ENCODE measurements around the gene NLE1.
A peak's percentile ranks its signal among the peaks of the same experiment; 100 is the strongest.

The NLE1 gene

DNA sequence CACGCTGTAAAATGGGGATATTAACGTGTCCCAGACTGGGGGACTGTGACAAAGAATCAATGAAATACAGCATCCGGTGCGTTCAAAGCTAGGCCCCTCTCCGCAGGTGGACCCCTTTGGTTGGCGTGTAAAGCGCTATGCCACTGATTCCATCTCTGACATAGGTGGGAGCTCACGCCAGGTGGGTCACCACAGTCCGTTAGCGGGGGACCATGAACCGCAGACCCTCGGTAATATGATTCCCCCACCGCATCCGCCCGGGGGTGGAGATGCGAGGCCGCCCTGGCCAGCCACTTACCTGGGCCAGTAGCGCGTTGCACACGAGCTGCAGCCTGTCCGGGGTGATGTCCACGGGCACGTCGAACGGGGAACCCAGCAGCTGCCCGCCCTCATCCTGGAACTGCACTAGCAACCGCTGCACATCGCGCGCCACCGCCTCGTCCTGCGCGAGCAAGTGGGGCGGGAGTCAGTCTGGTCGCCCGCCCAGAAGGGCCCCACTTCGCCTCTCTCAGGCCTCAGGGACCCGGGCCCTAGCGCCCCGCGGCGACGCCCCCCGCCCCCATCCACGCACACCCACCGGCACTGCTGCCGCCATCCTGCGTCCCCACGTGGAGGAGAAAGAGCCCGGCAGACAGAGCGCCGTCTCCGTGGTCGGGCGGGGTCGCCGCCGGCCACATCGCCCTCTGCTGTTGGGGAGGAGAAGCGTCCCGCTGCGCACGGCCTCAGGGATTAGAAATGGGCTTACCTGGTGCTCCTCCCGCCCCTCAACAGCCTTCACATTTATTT lies at the start of gene NLE1:
TSS of gene NLE1 (minus strand) at position 623 of the 786 bp plus-strand sequence. CDS start at position 595, 28 bp downstream.
- peak within 1 kb of the TSS; percentile 3 for H3K27ac ChIP-seq (ENCODE audit: poor library complexity, severe bottlenecking)

GRCh38 chr17:35191001-35191695 lies 49.0 kb upstream of the NLE1 start:
- ATAC-seq (ENCODE audit: low read depth): no peak
- DNase-seq (ENCODE audit: low spot score): no peak
- H3K36me3 ChIP-seq (ENCODE audit: low read depth): no peaks in the 10 kb centered on the region
- no peak overlapping the region for H3K4me3 ChIP-seq (ENCODE audit: severe bottlenecking)
- no peak overlapping the region for H3K27ac ChIP-seq (ENCODE audit: poor library complexity, severe bottlenecking)
- no peaks in the 10 kb centered on the region for H3K9me3 ChIP-seq (ENCODE audit: severe bottlenecking)
- peaks cover 21% of the 10 kb centered on the region for H3K4me1 ChIP-seq (ENCODE audit: insufficient read depth, poor library complexity, severe bottlenecking)
- no peaks in the 10 kb centered on the region for H3K27me3 ChIP-seq (ENCODE audit: insufficient read depth, poor library complexity, severe bottlenecking)
- TF ChIP-seq, protein P1, sequence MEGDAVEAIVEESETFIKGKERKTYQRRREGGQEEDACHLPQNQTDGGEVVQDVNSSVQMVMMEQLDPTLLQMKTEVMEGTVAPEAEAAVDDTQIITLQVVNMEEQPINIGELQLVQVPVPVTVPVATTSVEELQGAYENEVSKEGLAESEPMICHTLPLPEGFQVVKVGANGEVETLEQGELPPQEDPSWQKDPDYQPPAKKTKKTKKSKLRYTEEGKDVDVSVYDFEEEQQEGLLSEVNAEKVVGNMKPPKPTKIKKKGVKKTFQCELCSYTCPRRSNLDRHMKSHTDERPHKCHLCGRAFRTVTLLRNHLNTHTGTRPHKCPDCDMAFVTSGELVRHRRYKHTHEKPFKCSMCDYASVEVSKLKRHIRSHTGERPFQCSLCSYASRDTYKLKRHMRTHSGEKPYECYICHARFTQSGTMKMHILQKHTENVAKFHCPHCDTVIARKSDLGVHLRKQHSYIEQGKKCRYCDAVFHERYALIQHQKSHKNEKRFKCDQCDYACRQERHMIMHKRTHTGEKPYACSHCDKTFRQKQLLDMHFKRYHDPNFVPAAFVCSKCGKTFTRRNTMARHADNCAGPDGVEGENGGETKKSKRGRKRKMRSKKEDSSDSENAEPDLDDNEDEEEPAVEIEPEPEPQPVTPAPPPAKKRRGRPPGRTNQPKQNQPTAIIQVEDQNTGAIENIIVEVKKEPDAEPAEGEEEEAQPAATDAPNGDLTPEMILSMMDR (IDR thresholded peaks at IDR 0.05; ENCODE audit: poor library complexity, severe bottlenecking): no peak

More for the DNA sequence above, at the start of gene NLE1:
- Histone ChIP-seq H3K4me1 (ENCODE audit: insufficient read depth, poor library complexity, severe bottlenecking) (peaks cover 4% of the 10 kb centered on the region), H3K27me3 (ENCODE audit: insufficient read depth, poor library complexity, severe bottlenecking) (no peaks in the 10 kb centered on the region), H3K9me3 (ENCODE audit: severe bottlenecking) (no peaks in the 10 kb centered on the region), H3K36me3 (ENCODE audit: low read depth) (peaks cover 39% of the 10 kb centered on the region), H3K4me3 (ENCODE audit: severe bottlenecking) (peak within 1 kb of the TSS; percentile 76)
- TF ChIP-seq, protein P1 (IDR thresholded peaks at IDR 0.05; ENCODE audit: poor library complexity, severe bottlenecking): peak; percentile 97
- peak; percentile 96 for ATAC-seq (ENCODE audit: low read depth)
- DNase-seq (ENCODE audit: low spot score): peak; percentile 73

GRCh38 chr17:35189291-35189690 lies 47.2 kb upstream of the NLE1 start:
- ATAC-seq (ENCODE audit: low read depth) (0 out of 3 replicates have a peak, but pooled peaks have one; percentile 38), DNase-seq (ENCODE audit: low spot score) (no peak)
- H3K4me1 ChIP-seq (ENCODE audit: insufficient read depth, poor library complexity, severe bottlenecking): peaks cover 21% of the 10 kb centered on the region
- no peaks in the 10 kb centered on the region for H3K9me3 ChIP-seq (ENCODE audit: severe bottlenecking)
- no peaks in the 10 kb centered on the region for H3K27me3 ChIP-seq (ENCODE audit: insufficient read depth, poor library complexity, severe bottlenecking)
- no peak overlapping the region for H3K27ac ChIP-seq (ENCODE audit: poor library complexity, severe bottlenecking)
- no peaks in the 10 kb centered on the region for H3K36me3 ChIP-seq (ENCODE audit: low read depth)
- no peak overlapping the region for H3K4me3 ChIP-seq (ENCODE audit: severe bottlenecking)
- TF ChIP-seq, protein P1 (IDR thresholded peaks at IDR 0.05; ENCODE audit: poor library complexity, severe bottlenecking): no peak

DNA sequence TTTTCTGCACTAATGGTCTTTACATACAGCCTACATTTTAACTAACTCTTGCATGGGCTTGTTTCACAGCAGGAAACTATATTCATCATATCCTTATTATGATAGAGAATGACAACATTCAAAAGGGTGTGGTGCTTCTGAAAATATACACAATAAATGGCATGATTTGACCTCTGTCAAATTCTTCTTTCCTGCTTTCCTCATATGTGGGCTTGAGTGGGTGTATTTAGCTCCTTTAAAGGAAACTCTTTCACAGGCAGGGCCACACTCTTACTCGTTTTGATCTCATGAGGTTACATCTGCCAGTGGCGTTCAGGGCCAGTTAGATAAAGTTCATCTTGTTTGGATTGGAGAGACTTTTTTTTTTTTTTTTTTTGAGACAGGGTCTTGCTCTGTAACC lies 46.0 kb upstream of the NLE1 start:
- peak; percentile 80 for ATAC-seq (ENCODE audit: low read depth)
- TF ChIP-seq, protein P1 (IDR thresholded peaks at IDR 0.05; ENCODE audit: poor library complexity, severe bottlenecking): no peak

More for the DNA sequence above, 46.0 kb upstream of the NLE1 start:
- Histone ChIP-seq H3K36me3 (ENCODE audit: low read depth) (no peaks in the 10 kb centered on the region), H3K27ac (ENCODE audit: poor library complexity, severe bottlenecking) (peak overlapping the region; percentile 28), H3K27me3 (ENCODE audit: insufficient read depth, poor library complexity, severe bottlenecking) (no peaks in the 10 kb centered on the region), H3K4me3 (ENCODE audit: severe bottlenecking) (no peak overlapping the region), H3K4me1 (ENCODE audit: insufficient read depth, poor library complexity, severe bottlenecking) (peaks cover 21% of the 10 kb centered on the region), H3K9me3 (ENCODE audit: severe bottlenecking) (no peaks in the 10 kb centered on the region)
- DNase-seq (ENCODE audit: low spot score): no peak

All from RWPE2 (cell line).